CD14-positive monocyte (primary cell): ENCODE data around the gene TNIP3. TPM values are rescaled to one million over a fixed set of nuclear protein-coding genes. Genes with fewer than 3 reads are reported as not detected.

ENCODE experiments used
- DNase-seq, 3 donors: peaks; one replicate each; pipeline ENCODE4 v3.0.0-alpha.2; 2011 to 2022
- H2AFZ ChIP-seq: 2 replicates; pipeline ENCODE4 v1.6.0; 2012; ENCODE audit warnings: mild to moderate bottlenecking, low read depth, low read length, inconsistent platforms; ENCODE audit not compliant: insufficient read depth, poor library complexity, severe bottlenecking
- H3K27ac ChIP-seq, 2 donors: 1 replicate in 1 of 2; 2 replicates in 1 of 2; pipeline ENCODE4 v1.5.1; 2012 to 2013; ENCODE audit warnings: low read length in 2 of 2, control low read depth in 1 of 2, inconsistent platforms in 1 of 2, low read depth in 1 of 2, mild to moderate bottlenecking in 1 of 2
- H3K27me3 ChIP-seq, 2 donors: one replicate each; pipeline versions ENCODE4 v1.6.0 to v1.6.1; 2011 to 2013; ENCODE audit warnings: low read length in 2 of 2; ENCODE audit not compliant: control insufficient read depth in 2 of 2, insufficient read depth in 2 of 2
- H3K36me3 ChIP-seq, 2 donors: replicated peaks in 1 of 2; 1 replicate in 1 of 2; 2 replicates in 1 of 2; pipeline versions ENCODE4 v1.5.1 to v1.6.1; 2012 to 2013; ENCODE audit warnings: low read length in 2 of 2, control low read depth in 1 of 2, inconsistent platforms in 1 of 2, mild to moderate bottlenecking in 1 of 2; ENCODE audit not compliant: insufficient read depth in 2 of 2, control insufficient read depth in 1 of 2
- H3K4me1 ChIP-seq, 2 donors: 1 replicate in 1 of 2; 2 replicates in 1 of 2; pipeline versions ENCODE4 v1.5.1 to v1.6.1; 2012 to 2013; ENCODE audit warnings: low read length in 2 of 2, control low read depth in 1 of 2, inconsistent platforms in 1 of 2, mild to moderate bottlenecking in 1 of 2, moderate library complexity in 1 of 2; ENCODE audit not compliant: insufficient read depth in 2 of 2, control insufficient read depth in 1 of 2
- H3K4me2 ChIP-seq: replicated peaks from 2 replicates; pipeline ENCODE3; 2012; ENCODE audit warnings: low read length, moderate library complexity, mild to moderate bottlenecking; ENCODE audit not compliant: poor library complexity, severe bottlenecking; ENCODE audit errors: extremely low read depth
- H3K4me3 ChIP-seq, 3 experiments: fragments of 200-600 bp in 1 of 3; sonication (generic) in 1 of 3; replicated peaks in 1 of 3; 1 replicate in 2 of 3; 2 replicates in 1 of 3; pipeline ENCODE4 v1.5.1; 2011 to 2013; ENCODE audit warnings: low read length in 3 of 3, mild to moderate bottlenecking in 3 of 3, control low read depth in 2 of 3, low read depth in 2 of 3, inconsistent platforms in 1 of 3, moderate library complexity in 1 of 3
- H3K79me2 ChIP-seq: 2 replicates; pipeline ENCODE4 v1.6.0; 2012; ENCODE audit warnings: mild to moderate bottlenecking, control low read depth, inconsistent platforms, low read length, moderate library complexity; ENCODE audit not compliant: insufficient read depth
- H3K9ac ChIP-seq: 2 replicates; pipeline ENCODE4 v1.6.0; 2017; ENCODE audit warnings: low read length, mild to moderate bottlenecking; ENCODE audit not compliant: insufficient read depth, poor library complexity, severe bottlenecking
- H3K9me3 ChIP-seq, 2 donors: replicated peaks in 1 of 2; 1 replicate in 1 of 2; 2 replicates in 1 of 2; pipeline versions ENCODE4 v1.5.1 to v1.6.1; 2012 to 2013; ENCODE audit warnings: low read length in 2 of 2, control low read depth in 1 of 2; ENCODE audit not compliant: control insufficient read depth in 1 of 2, insufficient read depth in 1 of 2
- H4K20me1 ChIP-seq: 2 replicates; pipeline ENCODE4 v1.6.0; 2012; ENCODE audit warnings: mild to moderate bottlenecking, low read length, control low read depth, moderate library complexity; ENCODE audit not compliant: insufficient read depth
- H3K27ac Mint-ChIP-seq, 7 donors: one replicate each; pipeline ENCODE4 v1.8.0; 2020; ENCODE audit warnings: mild to moderate bottlenecking in 7 of 7, mixed read lengths in 7 of 7, moderate library complexity in 6 of 7, inconsistent platforms in 2 of 7
- H3K27me3 Mint-ChIP-seq, 3 donors: one replicate each; pipeline ENCODE4 v1.8.0; 2021 to 2022; ENCODE audit warnings: low read depth in 3 of 3, mild to moderate bottlenecking in 3 of 3, mixed read lengths in 3 of 3, moderate library complexity in 3 of 3, inconsistent platforms in 1 of 3
- H3K36me3 Mint-ChIP-seq, 2 donors: one replicate each; pipeline ENCODE4 v1.8.0; 2020; ENCODE audit warnings: mixed read lengths in 2 of 2, inconsistent platforms in 1 of 2, mild to moderate bottlenecking in 1 of 2
- H3K4me1 Mint-ChIP-seq: one replicate; pipeline ENCODE4 v1.8.0; 2020; ENCODE audit warnings: mild to moderate bottlenecking, mixed read lengths
- H3K4me3 Mint-ChIP-seq, 2 donors: one replicate each; pipeline ENCODE4 v1.8.0; 2020; ENCODE audit warnings: mild to moderate bottlenecking in 2 of 2, mixed read lengths in 2 of 2, moderate library complexity in 1 of 2
- H3K9me3 Mint-ChIP-seq, 7 donors: one replicate each; pipeline ENCODE4 v1.8.0; 2020 to 2022; ENCODE audit warnings: mixed read lengths in 7 of 7, mild to moderate bottlenecking in 6 of 7, moderate library complexity in 6 of 7, inconsistent platforms in 2 of 7
- WGBS: methylation state at CpG from one replicate; pipeline ENCODE4 v1.1.5; 2013; ENCODE audit warnings: missing lambda C conversion rate; ENCODE audit not compliant: insufficient coverage; 5-methylcytosine and 5-hydroxymethylcytosine counted together
- intact Hi-C, 2 donors: fragments of 100-400 bp; cut with micrococcal nuclease; formaldehyde crosslinking; loops; one replicate each; pipeline versions ENCODE4 v1.15.0 to v1.15.1; 2023
- polyA plus RNA-seq, 3 donors: library from polyadenylated mRNA; depleted of rRNA in 1 of 3; unstranded in 2 of 3; stranded (reverse) in 1 of 3; fragments of 300-500 nt in 2 of 3; fragments of >200 nt in 1 of 3; fragmentation: Illumina TruSeq in 2 of 3; gene quantifications; 1 replicate in 2 of 3; 2 replicates in 1 of 3; pipeline ENCODE4 v1.2.3, GENCODE V29; 2012 to 2021
- TF ChIP-seq, protein P1 (sequence below): fragments of 200-600 bp; IDR thresholded peaks from one replicate; pipeline ENCODE4 v1.8.0; 2022; ENCODE audit warnings: antibody characterized with exemption, mild to moderate bottlenecking

The TNIP3 gene
- polyA plus RNA-seq, 3 donors = 0.20 TPM; not detected in 2

DNA sequence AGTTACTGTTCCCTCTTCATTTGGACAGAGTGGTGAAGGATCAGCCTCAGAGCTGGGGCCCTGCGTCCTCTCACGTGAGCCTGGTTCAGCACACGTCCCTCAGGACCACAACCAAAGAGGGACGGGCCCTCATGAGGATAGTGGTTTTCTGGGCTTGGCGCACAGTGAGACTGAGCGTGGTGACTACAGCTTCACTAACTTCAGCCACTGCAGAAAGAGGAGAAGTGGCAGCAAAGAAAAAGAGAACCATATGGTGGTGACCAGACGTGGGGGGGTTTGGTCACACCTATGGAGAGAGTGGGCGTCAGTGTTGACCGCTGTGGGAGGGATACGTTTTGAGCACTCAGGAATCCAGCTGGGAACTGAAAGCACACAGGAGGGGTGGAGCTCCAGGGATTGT lies 21.8 kb upstream of the TNIP3 start:
- no peak overlapping the region for H3K4me3 ChIP-seq
- TF ChIP-seq, protein P1, sequence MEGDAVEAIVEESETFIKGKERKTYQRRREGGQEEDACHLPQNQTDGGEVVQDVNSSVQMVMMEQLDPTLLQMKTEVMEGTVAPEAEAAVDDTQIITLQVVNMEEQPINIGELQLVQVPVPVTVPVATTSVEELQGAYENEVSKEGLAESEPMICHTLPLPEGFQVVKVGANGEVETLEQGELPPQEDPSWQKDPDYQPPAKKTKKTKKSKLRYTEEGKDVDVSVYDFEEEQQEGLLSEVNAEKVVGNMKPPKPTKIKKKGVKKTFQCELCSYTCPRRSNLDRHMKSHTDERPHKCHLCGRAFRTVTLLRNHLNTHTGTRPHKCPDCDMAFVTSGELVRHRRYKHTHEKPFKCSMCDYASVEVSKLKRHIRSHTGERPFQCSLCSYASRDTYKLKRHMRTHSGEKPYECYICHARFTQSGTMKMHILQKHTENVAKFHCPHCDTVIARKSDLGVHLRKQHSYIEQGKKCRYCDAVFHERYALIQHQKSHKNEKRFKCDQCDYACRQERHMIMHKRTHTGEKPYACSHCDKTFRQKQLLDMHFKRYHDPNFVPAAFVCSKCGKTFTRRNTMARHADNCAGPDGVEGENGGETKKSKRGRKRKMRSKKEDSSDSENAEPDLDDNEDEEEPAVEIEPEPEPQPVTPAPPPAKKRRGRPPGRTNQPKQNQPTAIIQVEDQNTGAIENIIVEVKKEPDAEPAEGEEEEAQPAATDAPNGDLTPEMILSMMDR = no peak
- Mint-ChIP-seq H3K27me3 (peaks cover 0 to 3% (median 0%) of the 10 kb centered on the region in 3 donors), H3K36me3 (no peaks in the 10 kb centered on the region), H3K4me1 (peaks cover 16% of the 10 kb centered on the region), H3K27ac (peak overlapping the region in 1 of 7 donors; percentile 25), H3K9me3 (no peaks in the 10 kb centered on the region), H3K4me3 (no peak overlapping the region)
- H3K4me2 ChIP-seq = no peak overlapping the region
- 55% methylated on average over 3 of the region's 10 CpGs for WGBS
- no peak overlapping the region for H2AFZ ChIP-seq
- no peaks in the 10 kb centered on the region for H3K27me3 ChIP-seq
- peaks cover 9 to 15% of the 10 kb centered on the region in 2 donors for H3K4me1 ChIP-seq
- no peaks in the 10 kb centered on the region for H3K79me2 ChIP-seq
- H3K36me3 ChIP-seq = no peaks in the 10 kb centered on the region
- no peaks in the 10 kb centered on the region for H3K9me3 ChIP-seq
- DNase-seq = no peak
- no peak overlapping the region for H3K9ac ChIP-seq
- no peak overlapping the region for H3K27ac ChIP-seq
- no peaks in the 10 kb centered on the region for H4K20me1 ChIP-seq
- intact Hi-C loops = no loop called here

DNA sequence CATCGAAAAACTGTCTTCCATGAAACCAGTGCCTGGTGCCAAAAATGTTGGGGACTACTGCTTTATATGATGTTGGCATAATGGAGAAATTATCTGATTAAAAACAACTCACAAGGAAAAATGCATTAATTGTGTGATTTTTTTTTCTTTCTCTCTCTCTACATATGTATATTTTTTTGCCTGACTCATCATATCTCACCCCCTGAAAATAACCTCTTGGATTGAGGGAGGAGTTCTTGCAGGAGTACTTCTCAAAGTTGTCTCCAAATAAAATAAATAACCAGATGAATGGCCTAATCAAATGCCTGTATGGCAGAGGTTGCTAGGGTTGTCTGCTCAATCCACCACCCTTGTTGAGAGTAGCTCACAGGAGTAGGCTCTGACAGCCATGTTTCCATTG lies 19.9 kb upstream of the TNIP3 start:
- Histone ChIP-seq H3K27ac (no peak overlapping the region), H3K9me3 (no peaks in the 10 kb centered on the region), H3K4me2 (no peak overlapping the region), H3K79me2 (no peaks in the 10 kb centered on the region), H3K27me3 (no peaks in the 10 kb centered on the region), H3K4me1 (peaks cover 9 to 15% of the 10 kb centered on the region in 2 donors), H3K4me3 (no peak overlapping the region), H3K9ac (no peak overlapping the region), H3K36me3 (no peaks in the 10 kb centered on the region), H4K20me1 (no peaks in the 10 kb centered on the region), H2AFZ (no peak overlapping the region)
- H3K27me3 Mint-ChIP-seq = peaks cover 0 to 6% (median 0%) of the 10 kb centered on the region in 3 donors
- H3K4me3 Mint-ChIP-seq = no peak overlapping the region
- TF ChIP-seq, protein P1 = no peak
- no peak for DNase-seq
- H3K27ac Mint-ChIP-seq = no peak overlapping the region
- WGBS = no CpG with 5 or more reads among the region's 1 CpG
- peaks cover 0 to 2% of the 10 kb centered on the region in 2 donors for H3K36me3 Mint-ChIP-seq
- no peaks in the 10 kb centered on the region for H3K9me3 Mint-ChIP-seq
- H3K4me1 Mint-ChIP-seq = peaks cover 17% of the 10 kb centered on the region
- intact Hi-C loops = no loop called here
